Transverse colon (tissue), 4 donors: ENCODE results near the gene PORCN. TPM values are rescaled to one million over a fixed set of nuclear protein-coding genes. Genes with fewer than 3 reads are reported as not detected.
A peak's percentile ranks its signal among the peaks of the same experiment; 100 is the strongest.

ENCODE experiments used
- DNase-seq: peaks from one replicate; pipeline ENCODE4 v3.0.0-alpha.2; 2019
- H3K27ac ChIP-seq, 4 donors: fragments of 200-600 bp; sonication (generic); 2 replicates each; pipeline ENCODE4 v1.5.1; 2016 to 2018; ENCODE audit warnings: inconsistent platforms in 4 of 4
- H3K27me3 ChIP-seq: fragments of 200-600 bp; sonication (generic); 2 replicates; pipeline ENCODE4 v1.5.1; 2017; ENCODE audit warnings: inconsistent platforms
- H3K36me3 ChIP-seq, 4 donors: fragments of 200-600 bp; sonication (generic); 2 replicates each; pipeline ENCODE4 v1.5.1; 2017 to 2019; ENCODE audit warnings: inconsistent platforms in 4 of 4
- H3K4me1 ChIP-seq, 4 donors: fragments of 200-600 bp; sonication (generic); 2 replicates each; pipeline ENCODE4 v1.5.1; 2017 to 2020; ENCODE audit warnings: inconsistent platforms in 4 of 4
- H3K4me3 ChIP-seq, 4 donors: fragments of 200-600 bp; sonication (generic); 1 replicate in 1 of 4; 2 replicates in 3 of 4; pipeline versions ENCODE4 v1.5.1 to v1.6.1; 2017 to 2019; ENCODE audit warnings: inconsistent platforms in 4 of 4
- H3K9me3 ChIP-seq, 2 donors: fragments of 200-600 bp; sonication (generic); 2 replicates each; pipeline ENCODE4 v1.5.1; 2017 to 2019; ENCODE audit warnings: inconsistent platforms in 2 of 2
- CTCF ChIP-seq, 5 experiments: fragments of 200-600 bp in 3 of 5; fragments of 450-650 bp in 2 of 5; sonication (generic) in 3 of 5; IDR thresholded peaks; 1 replicate in 2 of 5; 2 replicates in 3 of 5; pipeline ENCODE4 v1.5.1; 2016 to 2017; ENCODE audit warnings: antibody characterized with exemption in 5 of 5, inconsistent platforms in 3 of 5, mild to moderate bottlenecking in 2 of 5, moderate library complexity in 1 of 5
- EP300 ChIP-seq: sonication (generic); formaldehyde crosslinking; IDR thresholded peaks from one replicate; pipeline ENCODE4 v1.6.1; 2017; ENCODE audit warnings: antibody characterized with exemption, low read depth
- POLR2A ChIP-seq: fragments of 450-650 bp; IDR thresholded peaks from one replicate; pipeline ENCODE4 v1.6.1; 2016; ENCODE audit warnings: antibody characterized with exemption, mild to moderate bottlenecking, moderate library complexity
- POLR2AphosphoS5 ChIP-seq, 3 donors: sonication (generic); formaldehyde crosslinking; IDR thresholded peaks; one replicate each; pipeline ENCODE4 v1.6.1; 2016; ENCODE audit warnings: antibody characterized with exemption in 3 of 3
- WGBS, 2 donors: methylation state at CpG; one replicate each; pipeline ENCODE4 v1.1.5; 2018; ENCODE audit warnings: low coverage in 1 of 2; 5-methylcytosine and 5-hydroxymethylcytosine counted together
- in situ Hi-C, 4 donors: fragments of 200-750 bp; cut with MboI; loops; one replicate each; pipeline versions ENCODE4 v1.15.0 to v1.15.1; 2017; ENCODE audit warnings: low sequenced_read_pairs in 3 of 4, low pct_ligation_motif_present in 1 of 4, low pct_unique_long_range_greater_than_20kb in 1 of 4
- intact Hi-C: fragments of 100-400 bp; cut with DNase I; formaldehyde crosslinking; loops from one replicate; pipeline ENCODE4 v1.15.1; 2023; ENCODE audit warnings: low total_unique reads
- total RNA-seq, 4 donors: library from RNA; depleted of rRNA; stranded (reverse); fragments of >200 nt; gene quantifications; one replicate each; pipeline ENCODE4 v1.1.0, GENCODE V29; 2016

The PORCN gene
- 10 to 100 TPM in 1 of 4 donors, 1 to 10 TPM in 3; 1.5 to 10.1 (median 8.2) TPM for total RNA-seq

- intact Hi-C loops (no loop called here), in situ Hi-C loops (no loop called here)
- 57% methylated on average over 64 of the region's 65 CpGs; no CpG with 5 or more reads in 1 of the 2 donors for WGBS, 2 donors
- peak within 1 kb of the TSS; percentile 55 to 89 (median 64) for H3K4me3 ChIP-seq
- H3K9me3 ChIP-seq = no peaks in the 10 kb centered on the region
- H3K27ac ChIP-seq = peak within 1 kb of the TSS; percentile 81 to 87 (median 84)
- peaks cover 0 to 9% (median 2%) of the 10 kb centered on the region in 4 donors for H3K4me1 ChIP-seq
- H3K36me3 ChIP-seq = no peaks in the 10 kb centered on the region
- no peaks in the 10 kb centered on the region for H3K27me3 ChIP-seq
- DNase-seq = peak; percentile 88
- TF ChIP-seq EP300 = no peak
- peak; percentile 22 to 41 (median 38) for TF ChIP-seq POLR2AphosphoS5 (IDR thresholded peaks at IDR 0.05)
- TF ChIP-seq POLR2A = peak; percentile 65
- no peak for TF ChIP-seq CTCF (IDR thresholded peaks at IDR 0.05)
Observed at GRCh38 chrX:48508400-48509244, at the start of gene PORCN. TSS of gene PORCN (plus strand) at chrX:48508992. CDS start at chrX:48509821, 829 bp downstream.

- Histone ChIP-seq H3K27ac (no peak overlapping the region), H3K36me3 (no peaks in the 10 kb centered on the region), H3K4me3 (no peak overlapping the region), H3K9me3 (no peaks in the 10 kb centered on the region), H3K27me3 (no peaks in the 10 kb centered on the region), H3K4me1 (no peaks in the 10 kb centered on the region)
- in situ Hi-C loops = no loop called here
- no peak for DNase-seq
- TF ChIP-seq EP300 (no peak), POLR2A (no peak), CTCF (IDR thresholded peaks at IDR 0.05) (no peak), POLR2AphosphoS5 (IDR thresholded peaks at IDR 0.05) (no peak)
- 88% methylated on average over 6 of the region's 6 CpGs; no CpG with 5 or more reads in 1 of the 2 donors for WGBS, 2 donors
- intact Hi-C loops = no loop called here
Observed at GRCh38 chrX:48459483-48459882, 49.3 kb upstream of the PORCN start.

GRCh38 chrX:48460031-48460430 is 48.8 kb upstream of the PORCN start:
- intact Hi-C loops = no loop called here
- H3K36me3 ChIP-seq = no peaks in the 10 kb centered on the region
- WGBS, 2 donors = 85% methylated on average over 3 of the region's 3 CpGs; no CpG with 5 or more reads in 1 of the 2 donors
- H3K9me3 ChIP-seq = no peaks in the 10 kb centered on the region
- no peak for DNase-seq
- H3K27ac ChIP-seq = no peak overlapping the region
- H3K27me3 ChIP-seq = no peaks in the 10 kb centered on the region
- H3K4me1 ChIP-seq = no peaks in the 10 kb centered on the region
- in situ Hi-C loops = no loop called here
- no peak for TF ChIP-seq POLR2AphosphoS5 (IDR thresholded peaks at IDR 0.05)
- TF ChIP-seq CTCF (IDR thresholded peaks at IDR 0.05) = no peak
- no peak for TF ChIP-seq EP300
- TF ChIP-seq POLR2A = no peak
- no peak overlapping the region for H3K4me3 ChIP-seq

- no peak for TF ChIP-seq POLR2A
- no peak for TF ChIP-seq CTCF (IDR thresholded peaks at IDR 0.05)
- no peak for TF ChIP-seq EP300
- TF ChIP-seq POLR2AphosphoS5 (IDR thresholded peaks at IDR 0.05) = no peak
- Histone ChIP-seq H3K27ac (no peak overlapping the region), H3K27me3 (no peaks in the 10 kb centered on the region), H3K9me3 (no peaks in the 10 kb centered on the region), H3K4me1 (no peaks in the 10 kb centered on the region), H3K36me3 (no peaks in the 10 kb centered on the region), H3K4me3 (no peak overlapping the region)
- WGBS, 2 donors = 88% methylated on average over 11 of the region's 11 CpGs; no CpG with 5 or more reads in 1 of the 2 donors
- intact Hi-C loops (no loop called here), in situ Hi-C loops (no loop called here)
- DNase-seq = no peak
Observed at GRCh38 chrX:48460606-48461005, 48.2 kb upstream of the PORCN start.
